Hepatocyte (in vitro differentiated cells): Measurements from ENCODE around the gene PLCB2. TPM values are rescaled to one million over a fixed set of nuclear protein-coding genes. Genes with fewer than 3 reads are reported as not detected.

Experiments
- DNase-seq: peaks from one replicate; pipeline ENCODE4 v3.0.0-alpha.2; 2016; ENCODE audit warnings: low spot score
- H2AFZ ChIP-seq: fragments of 200-600 bp; sonication (generic); 2 replicates; pipeline ENCODE4 v1.6.0; 2016; ENCODE audit warnings: antibody characterized with exemption, mild to moderate bottlenecking
- H3K27ac ChIP-seq: fragments of 200-600 bp; sonication (generic); 2 replicates; pipeline ENCODE4 v1.5.1; 2016; ENCODE audit warnings: mild to moderate bottlenecking
- H3K27me3 ChIP-seq: fragments of 200-600 bp; sonication (generic); 2 replicates; pipeline ENCODE4 v1.6.1; 2016
- H3K36me3 ChIP-seq: fragments of 200-600 bp; sonication (generic); replicated peaks from 2 replicates; pipeline ENCODE4 v1.5.1; 2016; ENCODE audit warnings: low read depth; ENCODE audit not compliant: insufficient read depth
- H3K4me1 ChIP-seq: fragments of 200-600 bp; sonication (generic); 2 replicates; pipeline ENCODE4 v1.5.1; 2016; ENCODE audit warnings: mild to moderate bottlenecking, moderate library complexity; ENCODE audit not compliant: insufficient read depth
- H3K4me2 ChIP-seq: fragments of 200-600 bp; sonication (generic); 2 replicates; pipeline ENCODE4 v1.6.0; 2016
- H3K4me3 ChIP-seq: fragments of 200-600 bp; sonication (generic); 2 replicates; pipeline ENCODE4 v1.5.1; 2016; ENCODE audit warnings: mild to moderate bottlenecking
- H3K79me2 ChIP-seq: fragments of 200-600 bp; sonication (generic); 2 replicates; pipeline ENCODE4 v1.6.0; 2017; ENCODE audit warnings: mild to moderate bottlenecking
- H3K9me2 ChIP-seq: fragments of 200-600 bp; sonication (generic); replicated peaks from 2 replicates; pipeline ENCODE4 v1.6.0; 2017; ENCODE audit warnings: mild to moderate bottlenecking; ENCODE audit not compliant: insufficient read depth
- H3K9me3 ChIP-seq: fragments of 200-600 bp; sonication (generic); 2 replicates; pipeline ENCODE4 v1.5.1; 2016; ENCODE audit warnings: low read depth, mild to moderate bottlenecking
- H4K20me1 ChIP-seq: fragments of 200-600 bp; sonication (generic); 2 replicates; pipeline ENCODE4 v1.6.0; 2016; ENCODE audit warnings: mild to moderate bottlenecking; ENCODE audit not compliant: insufficient read depth, poor library complexity, severe bottlenecking
- CTCF ChIP-seq: fragments of 200-600 bp; sonication (generic); IDR thresholded peaks from 2 replicates; pipeline ENCODE4 v1.5.1; 2016; ENCODE audit warnings: antibody characterized with exemption, mild to moderate bottlenecking; ENCODE audit not compliant: poor library complexity
- EZH2 ChIP-seq: fragments of 200-600 bp; sonication (generic); IDR thresholded peaks from 2 replicates; pipeline ENCODE4 v1.6.1; 2016; ENCODE audit warnings: antibody characterized with exemption, mild to moderate bottlenecking, borderline replicate concordance
- EZH2phosphoT487 ChIP-seq: fragments of 200-600 bp; sonication (generic); IDR thresholded peaks from one replicate; pipeline ENCODE4 v1.6.1; 2018; ENCODE audit warnings: antibody characterized with exemption, mild to moderate bottlenecking, low read depth, moderate library complexity; ENCODE audit not compliant: unreplicated experiment, severe bottlenecking
- WGBS: methylation state at CpG from one replicate; pipeline ENCODE4 v1.1.6; 2016; ENCODE audit warnings: low lambda C conversion rate; ENCODE audit errors: missing lambda C conversion rate; 5-methylcytosine and 5-hydroxymethylcytosine counted together
- polyA plus RNA-seq: library from polyadenylated mRNA; unstranded; fragments of >200 nt; fragmentation: Nextera tagmentation; extraction: Ambion mirVana; gene quantifications from 2 replicates; pipeline ENCODE4 v1.2.1, GENCODE V29; 2016
- total RNA-seq: library from RNA; depleted of rRNA; stranded (reverse); fragments of >200 nt; gene quantifications from 2 replicates; pipeline ENCODE4 v1.2.3, GENCODE V29; 2014

Gene PLCB2
- total and polyA plus RNA-seq, 2 experiments from 2014 or later = 1.7 to 4.4 TPM

- no peak for DNase-seq
- peaks cover 59% of the 10 kb centered on the region for H3K4me1 ChIP-seq
- H3K27ac ChIP-seq = peak overlapping the region; percentile 80
- 79% methylated on average over 7 of the region's 7 CpGs for WGBS
- H3K36me3 ChIP-seq = no peaks in the 10 kb centered on the region
- H3K79me2 ChIP-seq = no peaks in the 10 kb centered on the region
- no peaks in the 10 kb centered on the region for H3K9me3 ChIP-seq
- H2AFZ ChIP-seq = no peak overlapping the region
- H3K9me2 ChIP-seq = no peaks in the 10 kb centered on the region
- H4K20me1 ChIP-seq = no peaks in the 10 kb centered on the region
- H3K4me2 ChIP-seq = no peak overlapping the region
- no peak overlapping the region for H3K4me3 ChIP-seq
- TF ChIP-seq CTCF = no peak
- TF ChIP-seq EZH2phosphoT487 = no peak
- no peak for TF ChIP-seq EZH2
- H3K27me3 ChIP-seq = no peaks in the 10 kb centered on the region
Observed at GRCh38 chr15:40342416-40343320, 34.9 kb upstream of the PLCB2 start.

- 34% methylated on average over 15 of the region's 17 CpGs for WGBS
- Histone ChIP-seq H3K4me3 (no peak within 1 kb of the TSS), H3K4me1 (peaks cover 45% of the 10 kb centered on the region), H3K27me3 (no peaks in the 10 kb centered on the region), H3K36me3 (no peaks in the 10 kb centered on the region), H3K79me2 (no peaks in the 10 kb centered on the region), H2AFZ (peak within 1 kb of the TSS; percentile 21), H3K9me3 (no peaks in the 10 kb centered on the region), H3K27ac (peak within 1 kb of the TSS; percentile 96), H3K9me2 (no peaks in the 10 kb centered on the region), H4K20me1 (no peaks in the 10 kb centered on the region), H3K4me2 (peak within 1 kb of the TSS; percentile 70)
- DNase-seq = peak; percentile 91
- no peak for TF ChIP-seq CTCF
- TF ChIP-seq EZH2phosphoT487 = no peak
- no peak for TF ChIP-seq EZH2
Observed at GRCh38 chr15:40340740-40341400, 33.1 kb upstream of the PLCB2 start, which contains the start of gene CCDC9B. Gene CCDC9B, minus strand, starts transcription at chr15:40340939. Its CDS starts 120 bp downstream, at chr15:40340819.

GRCh38 chr15:40340038-40340739 is 32.5 kb upstream of the PLCB2 start:
- Histone ChIP-seq H4K20me1 (no peaks in the 10 kb centered on the region), H2AFZ (peak overlapping the region; percentile 21), H3K9me2 (no peaks in the 10 kb centered on the region), H3K4me3 (no peak overlapping the region), H3K79me2 (no peaks in the 10 kb centered on the region), H3K27ac (peak overlapping the region; percentile 96), H3K4me1 (peaks cover 47% of the 10 kb centered on the region), H3K9me3 (no peaks in the 10 kb centered on the region), H3K36me3 (no peaks in the 10 kb centered on the region), H3K27me3 (no peaks in the 10 kb centered on the region), H3K4me2 (peak overlapping the region; percentile 70)
- WGBS = 62% methylated on average over 12 of the region's 14 CpGs
- TF ChIP-seq CTCF (no peak), EZH2 (no peak), EZH2phosphoT487 (no peak)
- peak; percentile 65 for DNase-seq
